ENCODE measurements around the gene TSNAXIP1. TPM values are rescaled to one million over a fixed set of nuclear protein-coding genes. Genes with fewer than 3 reads are reported as not detected.
"Not testable (repeated sequence)": the region's sequence is repeated elsewhere in the genome, so short reads cannot be mapped to it uniquely, and the experiment has no call there.

Gene TSNAXIP1
- total and polyA plus RNA-seq, 10 of the 15 experiments (the other 5 are each of a cell fraction or from before 2014, with no cell fraction given): 0.09 to 0.63 (median 0.37) TPM; not detected in 1

DNA sequence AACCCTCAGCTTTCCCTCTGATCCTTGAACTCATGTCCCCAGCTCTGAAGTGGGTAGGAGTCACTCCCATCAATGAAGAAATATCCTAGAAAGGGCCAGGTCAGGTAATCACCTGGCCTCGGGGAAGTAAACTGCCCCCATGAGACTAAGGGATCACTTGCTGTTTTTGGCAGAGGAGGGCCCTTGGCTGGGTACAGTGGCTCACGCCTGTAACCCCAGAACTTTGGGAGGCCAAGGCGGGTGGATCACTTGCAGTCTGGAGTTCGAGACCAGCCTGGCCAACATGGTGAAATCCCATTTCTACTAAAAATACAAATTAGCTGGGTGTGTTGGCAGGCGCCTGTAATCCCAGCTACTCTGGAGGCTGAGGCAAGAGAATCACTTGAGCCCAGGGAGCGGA, 57.4 kb downstream of the TSNAXIP1 start:
- RAD21 ChIA-PET (ENCODE audit: unreplicated experiment); ATAC-seq; intact Hi-C loops (cut with micrococcal nuclease; ENCODE audit: unreplicated experiment): not testable (repeated sequence)

DNA sequence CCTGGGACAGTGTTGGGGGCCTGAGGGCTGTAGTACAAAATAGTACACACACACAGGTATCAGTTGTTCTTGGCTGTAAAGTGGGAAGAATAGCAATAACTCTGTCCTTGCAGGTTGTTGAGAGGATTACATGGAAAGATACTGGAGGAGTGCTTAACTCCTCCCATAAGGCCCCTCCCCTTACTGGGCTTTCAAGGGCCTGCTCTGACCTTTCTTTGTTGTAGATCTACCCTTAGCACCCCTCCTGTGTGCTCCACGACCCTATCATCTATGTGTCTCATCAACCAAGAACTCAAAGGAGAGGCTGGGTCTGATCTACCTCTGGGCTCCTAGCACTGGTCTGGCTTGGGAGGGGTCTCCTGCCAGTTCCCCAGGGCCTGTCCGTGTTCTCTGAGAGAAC, 57.9 kb downstream of the TSNAXIP1 start:
- DNase-seq (ENCODE audit: low read depth, low spot score) (no peak), ATAC-seq (peak; percentile 31; the same call in 1 of the 3 replicates), FAIRE-seq (no peak)
- no peak overlapping the region for H3K9ac ChIP-seq (ENCODE audit: control insufficient read depth, insufficient read depth, low read length)
- ChIA-PET RAD21 (ENCODE audit: unreplicated experiment) (interaction anchor here (0.6 to 2.1 kb wide), 3 partner anchors 45 to 192 kb away, joined by 3 to 12 read pairs (median 6); no protein-coding TSS in a partner anchor), CTCF (interaction anchor here (1.3 to 6.5 kb wide), 3 partner anchors 16 to 192 kb away, joined by 3 to 53 read pairs (median 11); no protein-coding TSS in a partner anchor), SMC1A (ENCODE audit: uncharacterized antibody, unreplicated experiment) (interaction anchor here (1.4 to 1.5 kb wide), 2 partner anchors 46 to 48 kb away, joined by 4 to 5 read pairs; no protein-coding TSS in a partner anchor), POLR2A (no interaction called here)
- 67% methylated on average over 2 of the region's 2 CpGs for WGBS (ENCODE audit: insufficient coverage, insufficient replicate concordance, low lambda C conversion rate, missing lambda C conversion rate)
- BruUV-seq (replicated peaks): no TSS peak
- H3K27ac ChIP-seq (ENCODE audit: control insufficient read depth, insufficient read depth): no peak overlapping the region
- 0 out of 2 replicates have a peak, but pooled peaks cover 9% of the 10 kb centered on the region for H4K20me1 ChIP-seq (ENCODE audit: control insufficient read depth, insufficient read depth)
- no peaks in the 10 kb centered on the region for H3K27me3 ChIP-seq (replicated peaks in 1 of 2; ENCODE audit: control insufficient read depth in 2 of 2, insufficient read depth in 2 of 2, low read length in 1 of 2)
- H3K9me3 ChIP-seq (replicated peaks; ENCODE audit: control insufficient read depth, insufficient read depth, low read length): no peaks in the 10 kb centered on the region
- H3K4me1 ChIP-seq (ENCODE audit: control insufficient read depth, insufficient read depth, low read length): no peaks in the 10 kb centered on the region
- intact Hi-C loops (cut with micrococcal nuclease; ENCODE audit: unreplicated experiment): no loop called here
- H3K4me2 ChIP-seq (ENCODE audit: control insufficient read depth, insufficient read depth): no peak overlapping the region
- no peak overlapping the region for H3K4me3 ChIP-seq
- in situ Hi-C loops (cut with MboI): no loop called here
- TF ChIP-seq ASH2L (IDR thresholded peaks at IDR 0.05; ENCODE audit: borderline replicate concordance, low read depth): no peak
- H3K79me2 ChIP-seq (ENCODE audit: control insufficient read depth, insufficient read depth, low read length): peaks cover 23% of the 10 kb centered on the region
- peaks cover 16 to 28% of the 10 kb centered on the region in 2 experiments for H3K36me3 ChIP-seq (ENCODE audit: control insufficient read depth in 2 of 2, insufficient read depth in 2 of 2, low read length in 1 of 2)
- H2AFZ ChIP-seq (ENCODE audit: control insufficient read depth, low read depth, low read length): no peak overlapping the region

More for the DNA sequence above, 57.4 kb downstream of the TSNAXIP1 start:
- 85% methylated on average over 6 of the region's 6 CpGs for WGBS (ENCODE audit: insufficient coverage, insufficient replicate concordance, low lambda C conversion rate, missing lambda C conversion rate)
- ChIA-PET POLR2A (interaction anchor here (0.6 kb wide), 1 partner anchor 23 kb away, joined by 3 read pairs; no protein-coding TSS in a partner anchor), SMC1A (ENCODE audit: uncharacterized antibody, unreplicated experiment) (interaction anchor here (1.4 kb wide), 1 partner anchor 19 kb away, joined by 5 read pairs; no protein-coding TSS in a partner anchor), CTCF (interaction anchor here (6.5 kb wide), 1 partner anchor 48 kb away, joined by 53 read pairs; no protein-coding TSS in a partner anchor)
- H3K4me2 ChIP-seq (ENCODE audit: control insufficient read depth, insufficient read depth); DNase-seq (ENCODE audit: low read depth, low spot score); H3K9me3 ChIP-seq (replicated peaks; ENCODE audit: control insufficient read depth, insufficient read depth, low read length); in situ Hi-C loops (cut with MboI); H4K20me1 ChIP-seq (ENCODE audit: control insufficient read depth, insufficient read depth); FAIRE-seq; BruUV-seq (replicated peaks); H3K9ac ChIP-seq (ENCODE audit: control insufficient read depth, insufficient read depth, low read length); H3K27me3 ChIP-seq (replicated peaks in 1 of 2; ENCODE audit: control insufficient read depth in 2 of 2, insufficient read depth in 2 of 2, low read length in 1 of 2); H2AFZ ChIP-seq (ENCODE audit: control insufficient read depth, low read depth, low read length); H3K4me3 ChIP-seq; H3K27ac ChIP-seq (ENCODE audit: control insufficient read depth, insufficient read depth); H3K4me1 ChIP-seq (ENCODE audit: control insufficient read depth, insufficient read depth, low read length): not testable (repeated sequence)
- Histone ChIP-seq H3K79me2 (ENCODE audit: control insufficient read depth, insufficient read depth, low read length) (peaks cover 24% of the 10 kb centered on the region), H3K36me3 (ENCODE audit: control insufficient read depth in 2 of 2, insufficient read depth in 2 of 2, low read length in 1 of 2) (peaks cover 16 to 28% of the 10 kb centered on the region in 2 experiments)
